Hypothalamus (tissue), 51 donors: Measurements from ENCODE around the gene ULK3.

ENCODE experiments used
- DNase-seq, 51 donors: peaks; one replicate each; lab custom pipeline; 2025; lab: John Stamatoyannopoulos, UW

ULK3 gene

DNA sequence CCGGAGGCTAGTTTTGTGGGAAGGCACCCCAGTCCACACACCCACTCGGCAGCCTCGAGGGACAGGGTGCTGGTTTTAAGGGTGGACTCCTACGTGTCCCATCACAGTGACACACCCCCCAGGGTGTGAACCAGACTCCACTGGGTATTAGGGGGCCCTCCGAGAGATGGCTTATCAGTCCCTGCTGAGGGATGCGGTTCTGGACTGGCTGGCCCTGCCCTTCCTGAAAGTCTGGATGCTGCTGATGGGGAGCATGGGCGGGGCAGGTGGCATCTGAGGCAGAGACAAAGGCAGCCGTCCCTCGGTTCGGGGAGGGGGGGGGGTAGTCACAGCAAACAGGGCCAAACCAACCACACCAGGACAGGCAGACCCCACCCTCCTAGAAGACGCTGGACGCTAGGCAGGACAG is 939 bp upstream of the ULK3 start:
- no peak for DNase-seq

- peak in 1 of 51 donors; percentile 49 for DNase-seq
Measured at GRCh38 chr15:74843445-74843828, 481 bp upstream of the ULK3 start.

DNA sequence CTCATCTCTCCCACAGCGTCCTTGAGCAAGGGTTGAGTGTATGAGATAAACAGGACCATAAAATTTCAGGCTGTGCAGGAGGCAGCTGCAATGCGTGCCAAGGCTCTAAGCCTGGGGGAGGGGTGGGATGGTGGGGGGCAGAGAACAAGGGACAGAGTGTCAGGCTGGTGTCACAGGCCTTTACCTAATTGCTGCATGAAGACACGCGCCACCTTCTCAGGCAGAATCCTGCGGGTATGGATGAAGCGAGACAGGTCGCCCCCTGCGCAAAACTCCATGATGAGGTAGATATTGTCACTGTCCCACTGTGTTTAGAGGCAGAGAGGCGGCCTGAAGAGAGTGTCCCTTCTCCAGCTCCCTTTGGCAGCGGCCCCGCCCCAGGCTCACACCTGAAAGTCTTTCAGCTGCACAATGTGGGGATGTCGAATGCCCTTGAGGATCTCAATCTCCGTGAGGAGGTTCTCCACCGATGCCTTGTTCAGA is 1.0 kb downstream of the ULK3 start:
- no peak for DNase-seq

DNA sequence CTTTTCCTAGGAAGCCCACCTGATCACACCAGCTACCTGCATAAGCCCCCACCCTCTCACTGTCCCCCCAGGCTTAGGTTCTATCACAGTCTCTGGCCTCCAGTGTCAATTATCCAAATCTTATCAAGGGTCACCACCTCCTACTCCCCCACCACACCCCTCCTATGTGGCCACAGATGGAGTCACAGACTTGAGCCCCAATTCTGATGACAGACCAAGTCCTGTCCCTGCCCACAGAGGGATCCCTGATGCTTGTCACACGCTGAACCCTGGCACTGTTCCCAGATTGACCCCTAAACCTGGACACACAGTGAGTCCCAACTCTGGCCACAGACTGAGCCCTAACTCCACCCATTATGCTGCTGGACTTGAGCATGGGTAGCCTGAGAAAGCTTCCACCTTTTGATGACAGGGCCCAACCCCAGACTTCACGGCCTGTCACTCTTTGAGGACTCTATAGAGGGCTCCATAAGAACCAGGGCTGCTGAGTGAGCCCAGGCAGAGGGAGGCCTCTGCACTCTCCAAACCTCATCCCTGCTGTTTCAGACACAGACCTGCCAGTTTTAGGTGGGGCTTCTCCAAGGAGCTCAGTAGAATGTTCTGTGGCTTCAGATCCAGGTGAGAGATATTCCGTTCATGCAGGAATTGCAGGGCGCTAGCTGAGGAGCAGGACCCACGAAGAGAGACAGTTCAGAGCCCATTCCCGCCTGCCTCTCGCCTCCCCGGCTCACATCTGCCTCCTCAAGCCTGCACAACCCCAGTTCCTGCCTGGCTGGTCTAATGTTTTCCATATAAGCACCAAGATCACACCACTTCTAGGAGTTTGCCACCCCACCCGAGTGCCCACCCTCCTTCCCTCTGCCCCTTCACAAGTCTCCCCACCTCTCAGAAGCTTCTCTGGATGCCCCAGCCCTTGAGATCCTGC is 1.8 kb downstream of the ULK3 start:
- DNase-seq = no peak

- no peak for DNase-seq
Measured at GRCh38 chr15:74839526-74840395, 3.2 kb downstream of the ULK3 start.

DNA sequence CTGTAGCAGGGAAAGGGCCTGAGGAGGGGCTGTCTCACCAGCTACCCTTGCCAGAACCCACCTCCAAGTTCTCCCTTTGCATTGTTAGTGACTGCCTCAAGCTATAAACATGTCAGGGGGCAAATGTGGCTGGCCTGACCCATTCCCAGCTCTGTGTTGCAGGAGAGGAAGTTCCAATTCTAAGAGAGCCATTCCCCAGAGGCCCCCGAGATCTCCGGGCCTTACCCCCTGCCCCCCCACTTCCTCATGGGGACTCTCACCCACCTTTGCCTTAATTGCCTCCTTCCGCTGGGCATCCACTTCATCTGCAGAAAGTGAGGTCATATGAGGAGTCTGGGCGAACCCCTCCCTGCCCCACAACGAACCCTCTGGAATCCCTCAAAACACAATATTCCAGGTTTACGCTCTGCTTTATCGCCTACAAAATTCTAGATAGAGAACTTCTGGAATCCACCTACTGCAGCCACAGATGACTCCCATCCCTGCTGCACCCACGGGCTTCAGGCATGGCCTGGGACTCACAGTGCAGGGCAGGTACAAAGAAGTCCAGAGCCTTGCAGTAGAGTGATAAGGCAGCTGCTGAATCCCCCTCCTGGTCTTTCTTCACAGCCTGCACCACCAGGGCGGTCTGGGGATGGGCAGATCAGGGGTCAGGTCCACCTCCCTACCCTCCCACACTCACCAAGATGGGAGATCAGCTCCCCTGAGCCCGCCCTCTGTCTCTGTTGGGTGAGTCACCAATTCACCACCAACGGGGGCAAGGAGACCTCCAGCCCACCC is 4.0 kb downstream of the ULK3 start:
- no peak for DNase-seq

DNA sequence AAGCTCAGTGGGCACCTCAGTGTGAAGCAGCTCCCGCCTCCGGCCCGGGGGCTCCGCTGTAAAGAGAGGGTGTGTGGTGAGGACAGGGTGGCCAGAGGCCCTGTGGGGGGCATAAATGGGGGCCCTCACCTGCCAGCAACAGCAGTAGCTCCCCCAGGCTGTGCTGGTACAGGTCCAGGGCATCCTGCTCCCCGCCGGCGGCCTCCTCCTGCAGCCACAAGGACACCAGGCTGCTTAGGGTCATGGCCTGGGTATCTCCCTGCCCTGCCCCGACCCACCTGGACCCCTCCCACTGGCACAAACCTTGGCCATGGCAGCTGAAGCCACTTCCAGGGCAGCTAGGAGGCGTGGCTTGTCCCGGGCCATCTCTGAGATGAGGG is 4.8 kb downstream of the ULK3 start:
- no peak for DNase-seq

GRCh38 chr15:74837482-74838136 is 5.3 kb downstream of the ULK3 start:
- no peak for DNase-seq

- no peak for DNase-seq
Measured at GRCh38 chr15:74836846-74837245, 6.1 kb downstream of the ULK3 start.

- peak in 21 of 51 donors; percentile 4 to 57 (median 21) for DNase-seq
Measured at GRCh38 chr15:74835312-74835823, 7.6 kb downstream of the ULK3 start.

GRCh38 chr15:74833376-74834107 is 9.4 kb downstream of the ULK3 start:
- DNase-seq = peak in 3 of 51 donors; percentile 9 to 40 (median 15)

DNA sequence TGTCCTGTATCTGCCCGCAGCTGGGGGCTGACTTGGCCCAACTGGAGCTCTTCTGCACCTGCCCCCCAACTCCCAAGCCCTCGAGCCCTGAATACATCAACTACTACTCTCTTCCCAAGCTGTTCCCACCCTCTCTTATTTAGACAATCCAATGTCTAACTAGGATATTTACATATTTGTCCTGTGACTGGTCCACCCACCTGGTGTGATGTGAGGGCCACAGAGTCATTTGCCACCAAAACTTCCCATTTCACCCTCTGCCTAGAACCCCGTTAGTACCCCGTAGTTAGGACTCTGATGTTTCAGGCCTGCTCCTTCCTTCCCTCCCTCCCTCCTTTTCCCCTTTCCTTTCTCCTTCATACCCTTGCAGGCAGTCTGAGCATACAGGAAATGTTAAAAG is 10.1 kb downstream of the ULK3 start:
- DNase-seq = no peak

DNA sequence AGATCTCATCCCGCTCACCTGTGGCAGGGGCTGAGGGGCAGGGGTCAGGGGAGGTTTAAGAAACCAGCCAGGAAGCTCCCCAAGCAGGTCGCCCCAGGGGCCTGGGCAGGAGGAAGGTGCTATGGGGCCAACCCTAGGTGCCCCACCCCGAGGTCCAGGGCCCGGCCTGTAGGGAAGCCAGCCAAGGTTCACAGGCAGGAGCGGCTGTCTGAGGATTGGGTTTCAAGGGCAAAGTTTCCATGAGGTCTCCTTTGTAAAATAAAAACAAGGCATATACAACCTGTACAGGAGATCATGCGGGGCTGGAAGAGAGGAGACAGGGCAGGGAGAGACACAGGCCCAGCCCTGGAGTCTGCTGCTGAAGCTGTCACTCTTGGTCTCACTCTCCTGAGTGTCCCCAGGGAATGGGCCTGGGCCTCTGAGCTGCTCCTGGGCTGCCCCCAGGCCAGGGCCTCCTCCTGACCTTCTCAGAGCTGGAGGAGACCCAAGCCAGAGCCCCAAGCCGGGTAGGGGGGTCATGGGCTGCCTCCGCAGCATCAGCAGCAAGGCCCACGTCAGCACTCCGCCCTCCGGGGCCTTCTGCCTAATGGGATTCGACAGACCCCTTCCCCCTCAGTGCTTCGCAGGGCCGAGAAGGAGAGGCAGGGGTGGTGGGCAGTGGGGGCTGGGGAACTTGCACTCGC is 11.0 kb downstream of the ULK3 start:
- no peak for DNase-seq

GRCh38 chr15:74830868-74831267 is 12.1 kb downstream of the ULK3 start:
- DNase-seq = peak in 39 of 51 donors; percentile 6 to 76 (median 44)

DNA sequence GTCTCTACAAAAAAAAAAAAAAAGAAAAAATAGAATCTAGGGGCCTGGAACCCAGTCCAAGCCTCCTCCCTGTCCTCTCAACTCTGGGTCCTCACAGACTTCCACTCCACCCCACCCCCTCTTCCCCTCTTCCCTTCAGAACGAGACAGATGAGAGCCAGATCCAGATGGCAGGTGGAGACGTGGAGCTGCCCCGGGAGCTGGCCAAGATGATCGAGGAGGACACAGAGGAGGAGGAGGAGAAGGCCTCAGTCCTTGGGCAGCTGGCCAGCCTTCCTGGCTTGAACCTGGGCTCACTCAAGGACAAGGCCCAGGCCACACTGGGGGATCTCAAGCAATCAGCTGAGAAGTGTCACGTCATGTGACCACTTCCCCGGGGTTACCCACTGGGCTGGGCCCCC is 13.0 kb downstream of the ULK3 start:
- DNase-seq = no peak

DNA sequence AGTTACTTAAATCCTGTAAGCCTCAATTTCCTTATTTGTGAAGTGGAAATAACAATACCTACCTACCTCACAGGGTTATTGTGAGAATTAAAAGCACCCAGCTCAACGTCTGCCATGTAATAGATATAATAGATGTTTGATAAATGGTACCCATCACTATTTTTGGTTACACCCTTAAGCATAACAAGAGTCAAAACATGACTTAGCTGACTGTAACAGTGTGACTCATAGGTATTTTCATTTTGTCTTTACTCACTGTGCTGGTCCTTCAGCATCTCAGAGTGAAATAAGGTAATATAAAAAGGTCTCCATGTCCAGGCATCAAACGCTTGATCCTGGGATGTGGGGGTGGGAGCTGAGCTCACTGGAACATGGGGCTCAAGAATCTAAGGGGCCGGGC is 13.5 kb downstream of the ULK3 start:
- DNase-seq = no peak

GRCh38 chr15:74828835-74829234 is 14.1 kb downstream of the ULK3 start:
- no peak for DNase-seq

GRCh38 chr15:74827614-74828013 is 15.3 kb downstream of the ULK3 start:
- no peak for DNase-seq

- no peak for DNase-seq
Measured at GRCh38 chr15:74826921-74827320, 16.0 kb downstream of the ULK3 start.
